Measurements from ENCODE around the gene PDE6H.
A peak's percentile ranks its signal among the peaks of the same experiment; 100 is the strongest.

Gene PDE6H

DNA sequence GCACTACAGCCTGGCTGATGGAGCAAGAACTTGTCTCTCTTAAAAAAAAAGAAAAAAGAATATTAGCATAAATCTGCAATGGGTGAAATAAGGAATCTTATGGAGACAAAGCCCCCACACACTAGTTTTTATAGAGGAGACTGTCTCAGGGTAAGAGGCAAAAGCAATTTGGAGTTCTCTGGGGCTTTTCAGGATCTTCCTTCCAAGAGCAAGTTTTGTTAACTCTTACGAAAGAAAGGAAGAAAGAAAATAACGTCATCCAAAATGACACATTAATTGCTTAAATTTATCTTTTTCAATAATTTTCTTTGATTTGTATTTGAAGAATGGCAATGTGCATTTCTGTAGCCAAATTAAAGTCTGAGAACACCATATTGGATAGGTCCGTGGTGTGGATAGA is 3.8 kb downstream of the PDE6H start:
- no peak for DNase-seq

- no peak for DNase-seq
Measured at GRCh38 chr12:14979468-14979867, 6.6 kb downstream of the PDE6H start.

- no peak for DNase-seq
Measured at GRCh38 chr12:14981049-14981448, 8.2 kb downstream of the PDE6H start.

GRCh38 chr12:14982562-14982961 is 9.7 kb downstream of the PDE6H start:
- no peak for DNase-seq

DNA sequence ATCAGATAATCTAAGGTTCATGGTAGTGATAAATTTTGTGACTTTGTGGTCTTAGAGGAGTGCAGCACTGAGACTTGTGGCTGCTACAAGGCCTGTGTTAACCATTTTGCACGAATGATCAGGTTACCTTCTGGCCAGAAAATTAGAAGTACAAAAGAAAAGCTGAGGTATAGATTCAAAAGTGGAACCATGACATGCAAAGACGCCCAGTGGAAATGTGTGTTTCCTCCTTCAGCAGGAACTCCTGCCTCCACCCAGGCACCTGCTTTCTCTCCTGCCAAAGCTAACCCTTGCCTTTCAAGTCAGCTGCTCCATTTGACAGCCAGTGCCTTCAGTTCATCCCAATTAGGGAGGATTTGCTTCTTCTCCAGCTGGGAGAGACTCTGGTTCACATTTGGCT is 10.1 kb downstream of the PDE6H start:
- DNase-seq = no peak

GRCh38 chr12:14984036-14984435 is 11.2 kb downstream of the PDE6H start:
- DNase-seq = no peak

DNA sequence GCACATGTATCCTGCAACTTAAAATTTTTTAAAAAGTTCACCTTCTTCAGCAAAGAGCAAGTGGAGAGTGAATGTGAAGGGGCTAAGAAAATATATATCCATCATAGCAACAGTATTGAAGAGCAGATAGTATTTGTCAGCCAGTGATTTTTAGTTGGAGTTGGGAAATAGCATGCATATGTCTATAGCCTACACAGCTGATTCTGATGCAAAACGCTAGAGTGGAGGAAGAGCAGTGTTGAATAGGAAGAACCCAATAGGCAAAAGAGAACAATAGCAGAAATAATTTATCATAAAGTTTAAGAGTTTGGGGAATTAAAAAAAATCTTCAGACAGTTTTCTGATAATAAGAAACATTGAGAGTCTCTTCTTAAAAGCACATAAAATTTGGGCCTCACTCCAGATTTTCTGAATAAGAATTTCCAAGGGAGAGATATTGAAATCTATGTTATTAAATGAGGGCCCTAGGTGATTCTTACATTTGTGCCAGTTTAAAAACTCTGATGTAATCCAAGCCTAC is 12.0 kb downstream of the PDE6H start:
- DNase-seq = no peak

- DNase-seq = no peak
Measured at GRCh38 chr12:14986449-14986848, 13.6 kb downstream of the PDE6H start.

DNA sequence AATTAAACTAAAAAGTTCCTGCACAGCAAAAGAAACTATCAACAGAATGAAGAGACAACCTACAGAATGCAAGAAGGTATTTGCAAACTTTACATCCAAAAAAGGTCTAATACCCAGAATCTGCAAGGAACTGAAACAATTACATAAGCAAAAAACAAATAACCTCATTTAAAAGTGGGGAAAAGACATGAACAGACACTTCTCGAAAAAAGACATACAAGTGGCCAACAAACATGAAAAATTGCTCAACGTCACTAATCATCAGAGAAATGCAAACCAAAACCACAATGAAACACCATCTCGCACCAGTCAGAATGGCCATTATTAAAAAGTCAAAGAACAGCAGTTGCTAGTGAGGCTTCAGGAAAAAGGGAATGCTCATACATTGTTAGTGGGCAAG is 15.2 kb downstream of the PDE6H start:
- no peak for DNase-seq

DNA sequence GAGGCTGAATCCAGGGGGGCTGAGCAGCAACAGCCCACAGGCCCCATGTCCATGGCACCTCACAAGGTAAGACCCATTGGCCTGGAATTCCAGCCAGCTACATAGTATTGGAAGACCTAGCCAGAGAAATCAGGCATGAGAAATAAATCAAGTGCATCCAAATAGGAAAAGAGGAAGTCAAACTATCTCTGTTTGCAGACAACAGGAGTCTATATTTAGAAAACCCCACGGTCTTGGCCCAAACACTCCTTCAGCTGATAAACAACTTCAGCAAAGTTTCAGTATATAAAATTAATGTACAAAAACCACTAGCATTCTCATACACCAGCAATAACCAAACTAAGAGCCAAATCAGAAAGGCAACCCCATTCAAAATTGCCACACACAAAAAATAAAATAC is 16.9 kb downstream of the PDE6H start:
- DNase-seq = no peak

DNA sequence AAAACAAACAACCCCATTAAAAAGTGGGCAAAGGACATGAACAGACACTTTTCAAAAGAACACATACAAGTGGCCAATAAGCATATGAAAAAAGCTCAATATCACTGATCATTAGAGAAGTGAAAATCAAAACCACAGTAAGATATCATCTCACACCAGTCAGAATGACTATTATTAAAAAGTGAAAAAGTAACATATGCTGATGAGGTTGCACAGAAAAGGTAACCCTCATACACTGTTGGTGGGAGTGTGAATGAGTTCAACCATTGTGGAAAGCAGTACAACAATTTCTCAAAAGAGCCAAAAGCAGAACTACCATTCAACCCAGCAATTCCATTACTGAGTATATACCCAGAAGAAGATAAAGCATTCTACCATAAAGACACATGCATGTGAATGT is 18.2 kb downstream of the PDE6H start:
- DNase-seq = no peak

DNA sequence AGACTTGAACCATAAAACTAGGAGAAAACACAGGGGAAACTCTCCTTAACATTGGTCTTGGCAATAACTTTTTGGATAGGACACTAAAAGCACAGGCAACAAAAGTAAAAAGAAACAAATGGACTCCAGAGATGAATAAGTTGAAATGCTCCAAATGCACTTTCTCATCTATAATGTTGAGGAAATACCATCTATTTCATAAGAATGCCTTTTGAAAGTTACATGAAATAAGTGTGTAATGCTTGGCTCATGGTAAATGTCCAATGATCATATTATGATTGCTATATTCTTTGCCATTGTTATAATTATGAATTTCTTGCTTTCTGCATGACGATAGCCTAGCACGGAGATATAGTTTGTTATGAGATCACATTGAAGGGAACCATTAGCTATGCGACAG is 19.8 kb downstream of the PDE6H start:
- no peak for DNase-seq

- no peak for DNase-seq
Measured at GRCh38 chr12:14993117-14993516, 20.3 kb downstream of the PDE6H start.

DNA sequence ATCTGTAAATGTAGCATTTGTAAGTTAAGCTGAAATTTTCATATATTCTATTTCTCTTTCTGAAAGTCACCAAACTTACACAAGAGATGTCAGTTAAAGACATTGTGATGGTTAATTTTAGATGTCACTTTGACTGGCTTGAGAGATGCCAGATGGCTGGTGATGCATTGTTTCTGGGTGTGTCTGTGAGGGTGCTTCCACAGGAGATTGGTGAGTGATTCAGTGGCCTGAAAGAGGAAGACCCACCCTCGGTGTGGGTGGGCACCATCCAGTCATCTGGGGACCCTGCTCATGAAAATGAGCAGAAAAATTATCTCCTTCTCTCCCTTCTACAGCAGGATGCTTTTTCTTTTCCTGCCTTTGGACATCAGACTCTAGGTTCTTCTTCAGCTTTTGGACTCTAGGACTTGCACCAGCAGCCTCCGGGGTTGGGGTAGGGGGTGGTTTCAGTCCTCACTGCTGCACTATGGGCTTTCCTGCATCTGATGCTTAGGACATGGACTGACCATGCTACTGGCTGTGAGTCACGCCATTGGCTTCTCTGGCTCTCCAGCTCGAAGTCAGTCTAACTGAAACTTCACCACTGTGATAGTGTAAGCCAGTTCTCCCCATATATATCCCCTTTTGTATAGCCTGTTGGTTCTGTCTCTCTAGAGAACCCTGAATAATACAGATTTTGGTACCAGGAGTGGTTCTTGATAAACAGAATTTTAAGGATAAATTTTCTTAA is 20.9 kb downstream of the PDE6H start:
- DNase-seq = no peak

- no peak for DNase-seq
Measured at GRCh38 chr12:14994610-14995009, 21.8 kb downstream of the PDE6H start.

- DNase-seq = peak; percentile 68
Measured at GRCh38 chr12:14995583-14996425, 23.0 kb downstream of the PDE6H start.

GRCh38 chr12:14997998-14998397 is 25.2 kb downstream of the PDE6H start:
- no peak for DNase-seq

GRCh38 chr12:14999021-14999694 is 26.3 kb downstream of the PDE6H start:
- no peak for DNase-seq

- DNase-seq = no peak
Measured at GRCh38 chr12:14999695-15000365, 27.0 kb downstream of the PDE6H start.

GRCh38 chr12:15000575-15000974 is 27.7 kb downstream of the PDE6H start:
- no peak for DNase-seq

DNA sequence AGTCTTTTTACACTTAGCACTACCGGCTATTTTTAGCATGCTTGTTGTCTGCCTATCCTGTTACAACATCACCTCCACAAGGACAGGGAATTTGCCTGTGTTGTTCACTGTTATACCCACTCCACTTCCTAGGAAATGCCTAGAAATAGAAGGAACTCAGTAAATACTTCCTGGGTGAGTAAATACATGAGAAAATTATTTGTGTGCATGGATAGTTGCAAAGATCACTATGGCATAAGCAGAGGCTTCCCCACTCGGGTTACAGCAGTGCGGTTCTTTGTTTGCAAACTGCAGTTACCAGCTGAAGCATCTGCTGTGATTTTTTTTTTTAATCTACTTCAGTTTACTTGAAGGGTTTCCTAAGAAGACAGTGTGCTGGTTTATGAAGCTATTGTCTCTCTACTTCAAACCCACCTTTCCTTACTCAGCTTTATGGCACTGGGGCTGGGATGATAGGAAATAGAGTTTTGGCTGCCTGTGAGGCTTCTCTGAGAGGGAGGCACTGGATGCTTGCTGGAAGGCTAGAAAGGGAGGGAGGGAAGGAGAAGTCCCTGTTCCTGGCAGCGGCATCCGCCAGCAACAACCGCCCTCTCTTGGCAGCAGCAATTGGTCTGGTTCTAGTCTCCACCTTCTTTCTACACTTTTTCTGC is 29.0 kb downstream of the PDE6H start:
- no peak for DNase-seq

- DNase-seq = no peak
Measured at GRCh38 chr12:15004421-15004820, 31.6 kb downstream of the PDE6H start.

DNA sequence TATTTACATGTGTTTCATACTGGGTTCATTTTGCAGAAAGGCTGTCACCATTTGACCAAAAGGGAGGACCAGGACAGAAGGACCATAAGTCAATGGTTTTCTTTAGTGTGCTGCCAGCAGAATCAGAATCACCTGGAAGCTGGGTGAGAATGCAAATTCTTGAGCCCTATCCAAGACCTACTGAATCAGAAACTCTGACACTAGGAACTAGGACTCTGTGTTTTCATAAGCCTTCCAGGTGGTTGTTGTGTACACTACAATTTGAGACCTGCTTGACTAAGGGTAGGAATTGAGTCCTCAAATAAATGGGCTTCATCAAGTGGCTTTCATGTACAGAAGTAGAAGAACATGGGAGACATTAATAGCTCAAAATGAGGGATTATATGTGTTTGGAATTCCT is 32.2 kb downstream of the PDE6H start:
- DNase-seq = no peak
